Tibial nerve (tissue), 4 donors: ENCODE measurements around the gene QDPR. TPM values are rescaled to one million over a fixed set of nuclear protein-coding genes. Genes with fewer than 3 reads are reported as not detected.
"Not testable (repeated sequence)": the region's sequence is repeated elsewhere in the genome, so short reads cannot be mapped to it uniquely, and the experiment has no call there.

Experiments
- DNase-seq, 2 donors: peaks; one replicate each; pipeline ENCODE4 v3.0.0-alpha.2; 2019; ENCODE audit warnings: low spot score in 2 of 2
- H3K27ac ChIP-seq, 4 donors: fragments of 200-600 bp; sonication (generic) in 3 of 4; one replicate each; pipeline ENCODE4 v1.5.1; 2017 to 2019; ENCODE audit warnings: mild to moderate bottlenecking in 1 of 4
- H3K27me3 ChIP-seq, 2 donors: fragments of 200-600 bp; sonication (generic) in 1 of 2; one replicate each; pipeline versions ENCODE4 v1.5.1 to v1.6.0; 2017 to 2019
- H3K36me3 ChIP-seq, 3 donors: fragments of 200-600 bp; sonication (generic); one replicate each; pipeline ENCODE4 v1.5.1; 2018 to 2019
- H3K4me1 ChIP-seq, 4 donors: fragments of 200-600 bp; sonication (generic) in 3 of 4; one replicate each; pipeline ENCODE4 v1.5.1; 2017 to 2019
- H3K4me3 ChIP-seq, 4 donors: fragments of 200-600 bp; sonication (generic) in 3 of 4; one replicate each; pipeline ENCODE4 v1.5.1; 2017 to 2019; ENCODE audit warnings: mild to moderate bottlenecking in 1 of 4, moderate library complexity in 1 of 4
- H3K9me3 ChIP-seq, 4 donors: fragments of 200-600 bp; sonication (generic) in 3 of 4; one replicate each; pipeline ENCODE4 v1.5.1; 2017 to 2019
- EP300 ChIP-seq, 2 donors: sonication (generic); formaldehyde crosslinking; IDR thresholded peaks; one replicate each; pipeline ENCODE4 v1.6.1; 2017; ENCODE audit warnings: antibody characterized with exemption in 2 of 2, mild to moderate bottlenecking in 1 of 2
- POLR2A ChIP-seq, 2 donors: fragments of 450-650 bp; IDR thresholded peaks; one replicate each; pipeline ENCODE4 v1.6.1; 2017; ENCODE audit warnings: antibody characterized with exemption in 2 of 2, mild to moderate bottlenecking in 2 of 2, moderate library complexity in 2 of 2
- WGBS, 2 donors: methylation state at CpG; one replicate each; pipeline ENCODE4 v1.1.5; 2018; 5-methylcytosine and 5-hydroxymethylcytosine counted together
- total RNA-seq, 4 donors: library from RNA; depleted of rRNA; stranded (reverse); fragments of >200 nt; gene quantifications; one replicate each; pipeline ENCODE4 v1.1.0, GENCODE V29; 2016
- TF ChIP-seq, protein P1 (sequence below), 5 experiments: fragments of 200-600 bp in 3 of 5; fragments of 450-650 bp in 2 of 5; sonication (generic) in 3 of 5; IDR thresholded peaks; one replicate each; pipeline ENCODE4 v1.5.1; 2016 to 2019; ENCODE audit warnings: antibody characterized with exemption in 5 of 5, mild to moderate bottlenecking in 3 of 5, moderate library complexity in 2 of 5

The QDPR gene
- total RNA-seq, 4 donors from 2014 or later = 15.9 to 53.1 (median 24.7) TPM

GRCh38 chr4:17448689-17449088 lies 63.2 kb downstream of the QDPR start:
- TF ChIP-seq, protein P1, sequence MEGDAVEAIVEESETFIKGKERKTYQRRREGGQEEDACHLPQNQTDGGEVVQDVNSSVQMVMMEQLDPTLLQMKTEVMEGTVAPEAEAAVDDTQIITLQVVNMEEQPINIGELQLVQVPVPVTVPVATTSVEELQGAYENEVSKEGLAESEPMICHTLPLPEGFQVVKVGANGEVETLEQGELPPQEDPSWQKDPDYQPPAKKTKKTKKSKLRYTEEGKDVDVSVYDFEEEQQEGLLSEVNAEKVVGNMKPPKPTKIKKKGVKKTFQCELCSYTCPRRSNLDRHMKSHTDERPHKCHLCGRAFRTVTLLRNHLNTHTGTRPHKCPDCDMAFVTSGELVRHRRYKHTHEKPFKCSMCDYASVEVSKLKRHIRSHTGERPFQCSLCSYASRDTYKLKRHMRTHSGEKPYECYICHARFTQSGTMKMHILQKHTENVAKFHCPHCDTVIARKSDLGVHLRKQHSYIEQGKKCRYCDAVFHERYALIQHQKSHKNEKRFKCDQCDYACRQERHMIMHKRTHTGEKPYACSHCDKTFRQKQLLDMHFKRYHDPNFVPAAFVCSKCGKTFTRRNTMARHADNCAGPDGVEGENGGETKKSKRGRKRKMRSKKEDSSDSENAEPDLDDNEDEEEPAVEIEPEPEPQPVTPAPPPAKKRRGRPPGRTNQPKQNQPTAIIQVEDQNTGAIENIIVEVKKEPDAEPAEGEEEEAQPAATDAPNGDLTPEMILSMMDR (IDR thresholded peaks at IDR 0.05) = no peak
- TF ChIP-seq POLR2A (IDR thresholded peaks at IDR 0.05) = no peak
- TF ChIP-seq EP300 (IDR thresholded peaks at IDR 0.05) = no peak
- Histone ChIP-seq H3K27ac (no peak overlapping the region), H3K27me3 (no peaks in the 10 kb centered on the region), H3K4me1 (peaks cover 0 to 4% (median 0%) of the 10 kb centered on the region in 4 donors), H3K36me3 (no peaks in the 10 kb centered on the region), H3K4me3 (no peak overlapping the region), H3K9me3 (peaks cover 0 to 14% (median 0%) of the 10 kb centered on the region in 4 donors)
- 63 to 70% methylated on average over 3 of the region's 3 CpGs for WGBS, 2 donors
- DNase-seq = no peak

DNA sequence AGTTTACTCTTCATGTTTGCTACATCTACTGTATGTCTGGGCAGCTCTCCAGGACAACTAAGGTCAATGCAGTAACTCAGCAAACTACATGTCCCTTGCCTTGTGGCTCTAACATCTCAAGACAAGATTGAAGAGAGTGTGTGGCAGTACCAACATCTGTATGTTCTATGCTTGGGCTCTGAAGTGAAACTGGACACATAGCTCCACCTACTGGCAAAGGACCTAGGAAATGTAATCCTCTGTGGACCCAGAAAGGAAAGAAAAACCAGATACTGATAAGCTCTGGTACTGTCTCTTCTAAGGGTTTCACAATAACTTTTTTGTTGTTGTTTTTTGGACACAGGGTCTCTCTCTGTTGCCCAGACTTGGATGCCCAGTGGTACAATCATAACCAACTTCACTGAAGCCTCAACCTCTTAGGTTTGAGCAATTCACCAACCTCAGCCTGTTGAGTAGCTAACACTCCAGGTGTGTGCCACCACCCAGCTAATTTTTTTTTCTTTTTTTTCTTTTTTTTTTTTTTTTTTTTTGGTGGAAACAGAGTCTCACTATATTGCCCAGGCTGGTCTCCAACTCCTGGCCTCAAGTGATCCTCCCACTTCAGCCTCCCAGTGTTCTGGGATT lies 64.1 kb downstream of the QDPR start:
- Histone ChIP-seq H3K27ac (no peak overlapping the region), H3K4me1 (peaks cover 0 to 4% (median 0%) of the 10 kb centered on the region in 4 donors), H3K4me3 (no peak overlapping the region), H3K9me3 (peaks cover 0 to 18% (median 0%) of the 10 kb centered on the region in 4 donors), H3K36me3 (no peaks in the 10 kb centered on the region), H3K27me3 (no peaks in the 10 kb centered on the region)
- peak in 1 of 2 donors; percentile 75 for DNase-seq
- TF ChIP-seq EP300 (IDR thresholded peaks at IDR 0.05) (no peak), POLR2A (IDR thresholded peaks at IDR 0.05) (no peak)
- TF ChIP-seq, protein P1 (IDR thresholded peaks at IDR 0.05) = peak; percentile 41 to 57 (median 41)

GRCh38 chr4:17447056-17447455 lies 64.8 kb downstream of the QDPR start:
- WGBS, 2 donors = 64% methylated on average over 5 of the region's 5 CpGs
- Histone ChIP-seq H3K4me3 (no peak overlapping the region), H3K27me3 (no peaks in the 10 kb centered on the region), H3K36me3 (no peaks in the 10 kb centered on the region), H3K27ac (no peak overlapping the region), H3K9me3 (peaks cover 0 to 21% (median 0%) of the 10 kb centered on the region in 4 donors), H3K4me1 (peaks cover 0 to 4% (median 0%) of the 10 kb centered on the region in 4 donors)
- no peak for TF ChIP-seq EP300 (IDR thresholded peaks at IDR 0.05)
- TF ChIP-seq POLR2A (IDR thresholded peaks at IDR 0.05) = no peak
- DNase-seq = no peak

DNA sequence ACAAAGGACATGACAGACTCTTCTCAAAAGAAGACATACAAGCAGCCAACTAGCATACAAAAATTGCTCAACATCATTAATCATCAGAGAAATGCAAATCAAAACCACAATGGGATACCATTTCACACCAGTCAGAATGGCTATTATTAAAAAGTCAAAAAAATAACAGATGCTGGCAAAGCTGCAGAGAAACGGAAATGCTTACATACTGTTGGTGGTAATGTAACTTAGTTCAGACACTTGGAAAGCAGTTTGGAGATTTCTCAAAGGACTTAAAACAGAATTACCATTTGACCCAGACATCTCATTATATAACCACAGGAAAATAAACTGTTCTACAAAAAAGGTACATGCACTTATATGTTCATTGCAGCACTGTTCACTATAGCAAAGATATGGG lies 69.4 kb downstream of the QDPR start:
- not testable (repeated sequence) for DNase-seq

DNA sequence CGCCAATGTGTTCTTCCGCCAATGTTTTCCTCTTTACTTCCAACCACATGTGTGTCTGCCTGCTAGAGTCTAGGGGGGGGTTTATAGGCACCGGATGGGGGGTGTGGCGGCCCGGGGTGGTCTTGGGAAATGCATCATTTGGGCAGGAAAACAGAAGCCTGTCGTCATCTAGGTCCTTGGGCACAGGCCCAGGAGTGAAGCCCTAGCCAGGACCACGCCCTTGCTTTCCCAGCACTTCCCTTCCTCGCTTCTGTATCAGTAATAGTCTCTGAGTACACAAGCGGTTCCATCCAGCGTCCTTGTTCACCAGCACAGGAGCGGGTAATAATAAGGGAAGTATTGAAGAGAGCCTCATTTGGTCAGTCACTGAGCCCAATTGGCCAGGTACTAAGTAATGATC lies 74.5 kb downstream of the QDPR start:
- Histone ChIP-seq H3K4me3 (no peak overlapping the region), H3K27ac (no peak overlapping the region), H3K27me3 (no peaks in the 10 kb centered on the region), H3K9me3 (peaks cover 0 to 10% (median 0%) of the 10 kb centered on the region in 4 donors), H3K36me3 (no peaks in the 10 kb centered on the region), H3K4me1 (no peaks in the 10 kb centered on the region)
- TF ChIP-seq, protein P1 (IDR thresholded peaks at IDR 0.05) = no peak
- TF ChIP-seq POLR2A (IDR thresholded peaks at IDR 0.05) (no peak), EP300 (IDR thresholded peaks at IDR 0.05) (no peak)
- WGBS, 2 donors = 85 to 87% methylated on average over 11 of the region's 11 CpGs
- DNase-seq = no peak

More for the DNA sequence above, 69.4 kb downstream of the QDPR start:
- H3K4me3 ChIP-seq, H3K27me3 ChIP-seq, H3K36me3 ChIP-seq, H3K4me1 ChIP-seq, H3K27ac ChIP-seq: not testable (repeated sequence)
- H3K9me3 ChIP-seq = peaks cover 0 to 21% (median 0%) of the 10 kb centered on the region in 4 donors
- 46 to 59% methylated on average over 1 of the region's 1 CpG for WGBS, 2 donors

DNA sequence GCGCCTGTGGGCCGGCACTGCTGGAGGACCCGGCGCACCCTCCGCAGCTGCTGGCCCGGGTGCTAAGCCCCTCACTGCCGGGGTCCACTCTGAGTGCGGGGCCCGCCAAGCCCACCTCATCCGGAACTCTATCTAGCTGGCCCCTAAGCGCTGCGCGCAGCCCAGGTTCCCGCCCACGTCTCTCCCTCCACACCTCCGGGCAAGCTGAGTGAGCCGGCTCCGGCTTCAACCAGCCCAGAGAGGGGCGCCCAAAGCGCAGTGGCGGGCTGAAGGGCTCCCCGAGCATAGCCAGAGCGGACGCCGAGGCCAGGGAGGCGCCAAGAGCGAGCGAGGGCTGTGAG lies 75.2 kb downstream of the QDPR start:
- Histone ChIP-seq H3K4me1 (no peaks in the 10 kb centered on the region), H3K4me3 (no peak overlapping the region), H3K27ac (no peak overlapping the region), H3K9me3 (peaks cover 0 to 5% (median 0%) of the 10 kb centered on the region in 4 donors), H3K27me3 (no peaks in the 10 kb centered on the region), H3K36me3 (no peaks in the 10 kb centered on the region)
- TF ChIP-seq, protein P1 (IDR thresholded peaks at IDR 0.05) = no peak
- TF ChIP-seq EP300 (IDR thresholded peaks at IDR 0.05) (no peak), POLR2A (IDR thresholded peaks at IDR 0.05) (no peak)
- 95% methylated on average over 25 to 28 of the region's 28 CpGs for WGBS, 2 donors
- no peak for DNase-seq

Other genes starting within 250 kb of the QDPR start
- gene CLRN2, start 3.1 kb upstream of the QDPR start, total RNA-seq = not detected
- gene LAP3, start 65.1 kb upstream of the QDPR start, total RNA-seq = 100 to 1,000 TPM in 1 of 4 donors, 10 to 100 TPM in 3; 63.2 to 110 (median 73.3) TPM
- gene MED28, start 102.6 kb upstream of the QDPR start, total RNA-seq = 10 to 100 TPM; 12.9 to 19.9 (median 16.2) TPM